GM12878 (cell line): ENCODE measurements around the gene PTPN21. TPM values are rescaled to one million over a fixed set of nuclear protein-coding genes. Genes with fewer than 3 reads are reported as not detected.

Experiments
- ATAC-seq: fragments of 200-7000 bp; cut with Tn5 transposase; 3 replicates; pipeline ENCODE4 v1.9.1; 2020; ENCODE audit warnings: mild to moderate bottlenecking, moderate library complexity
- BruUV-seq: library from RNA; stranded (reverse); fragments of 400-500 nt; replicated peaks from 2 replicates; lab custom pipeline; 2021; lab: Mats Ljungman, UMichigan
- CTCF ChIA-PET: fragments of 300-600 bp; sonication (Branson Sonifier 250); formaldehyde crosslinking; extraction: SDS; loops from one replicate; lab custom pipeline; 2021; ENCODE audit warnings: inconsistent platforms; lab: Yijun Ruan, JAX
- POLR2A ChIA-PET: fragments of 350-600 bp; formaldehyde crosslinking; extraction: SDS; loops from one replicate; lab custom pipeline; 2021; ENCODE audit warnings: inconsistent platforms; lab: Charles Lee
- RAD21 ChIA-PET: fragments of 300-600 bp; sonication (Branson Sonifier 250); formaldehyde crosslinking; loops from one replicate; lab custom pipeline; 2023; ENCODE audit warnings: antibody characterized with exemption; ENCODE audit not compliant: unreplicated experiment; lab: Charles Lee
- SMC1A ChIA-PET: fragments of 300-600 bp; sonication (Branson Sonifier 250); formaldehyde crosslinking; loops from one replicate; lab custom pipeline; 2023; ENCODE audit not compliant: unreplicated experiment, uncharacterized antibody; lab: Charles Lee
- DNase-seq: peaks from one replicate; pipeline ENCODE4 v3.0.0-alpha.2; 2011; ENCODE audit warnings: low read depth, low spot score
- FAIRE-seq: peaks from 3 replicates; lab custom pipeline; 2011; peaks lifted over from hg19 to GRCh38; lab: Jason Lieb, UNC
- H2AFZ ChIP-seq: 2 replicates; pipeline ENCODE4 v1.6.0; 2011; ENCODE audit warnings: low read depth, low read length, control low read depth; ENCODE audit not compliant: control insufficient read depth
- H3K27ac ChIP-seq: 2 replicates; pipeline ENCODE4 v1.5.1; 2011; ENCODE audit warnings: control low read depth; ENCODE audit not compliant: control insufficient read depth, insufficient read depth
- H3K27me3 ChIP-seq, 2 experiments: replicated peaks in 1 of 2; 2 replicates each; pipeline versions ENCODE4 v1.6.0 to v1.6.1; 2011; ENCODE audit warnings: low read length in 1 of 2; ENCODE audit not compliant: control insufficient read depth in 2 of 2, insufficient read depth in 2 of 2
- H3K36me3 ChIP-seq, 2 experiments: 2 replicates each; pipeline ENCODE4 v1.5.1; 2011; ENCODE audit warnings: low read length in 1 of 2; ENCODE audit not compliant: control insufficient read depth in 2 of 2, insufficient read depth in 2 of 2
- H3K4me1 ChIP-seq: 2 replicates; pipeline ENCODE4 v1.6.1; 2011; ENCODE audit warnings: mild to moderate bottlenecking, low read length, moderate library complexity, mixed read lengths; ENCODE audit not compliant: control insufficient read depth, insufficient read depth
- H3K4me2 ChIP-seq: 2 replicates; pipeline ENCODE4 v1.6.0; 2011; ENCODE audit warnings: control low read depth; ENCODE audit not compliant: control insufficient read depth, insufficient read depth
- H3K4me3 ChIP-seq: fragments of 200-600 bp; sonication (generic); 2 replicates; pipeline ENCODE4 v1.5.1; 2016
- H3K79me2 ChIP-seq: 2 replicates; pipeline ENCODE4 v1.6.0; 2011; ENCODE audit warnings: low read length; ENCODE audit not compliant: control insufficient read depth, insufficient read depth
- H3K9ac ChIP-seq: 2 replicates; pipeline ENCODE4 v1.8.0; 2011; ENCODE audit warnings: low read length, control low read depth, mixed read lengths; ENCODE audit not compliant: control insufficient read depth, insufficient read depth
- H3K9me3 ChIP-seq: replicated peaks from 3 replicates; pipeline ENCODE4 v1.5.1; 2011; ENCODE audit warnings: mild to moderate bottlenecking, low read length; ENCODE audit not compliant: control insufficient read depth, insufficient read depth
- H4K20me1 ChIP-seq: 2 replicates; pipeline ENCODE4 v1.6.0; 2011; ENCODE audit not compliant: control insufficient read depth, insufficient read depth
- HDAC2 ChIP-seq: fragments of 200-600 bp; sonication (generic); IDR thresholded peaks from 2 replicates; pipeline ENCODE4 v1.6.1; 2017
- IRF5 ChIP-seq: fragments of 450-650 bp; IDR thresholded peaks from 2 replicates; pipeline ENCODE4 v1.6.1; 2017; ENCODE audit warnings: borderline replicate concordance
- POU2F2 ChIP-seq: IDR thresholded peaks from 3 replicates; pipeline ENCODE4 v1.6.1; 2011; ENCODE audit warnings: low read depth, mild to moderate bottlenecking, low read length, borderline replicate concordance
- REST ChIP-seq: IDR thresholded peaks from 2 replicates; pipeline ENCODE4 v1.6.1; 2012; ENCODE audit warnings: mild to moderate bottlenecking, low read depth, low read length
- SMARCA5 ChIP-seq: fragments of 450-650 bp; IDR thresholded peaks from 2 replicates; pipeline ENCODE4 v1.6.1; 2017; ENCODE audit warnings: mild to moderate bottlenecking
- SPI1 ChIP-seq: IDR thresholded peaks from 2 replicates; pipeline ENCODE4 v1.6.1; 2011; ENCODE audit warnings: low read depth, mild to moderate bottlenecking, low read length, moderate library complexity, borderline replicate concordance; ENCODE audit not compliant: insufficient read depth
- TCF12 ChIP-seq: IDR thresholded peaks from 2 replicates; pipeline ENCODE4 v1.6.1; 2011; ENCODE audit warnings: low read depth, mild to moderate bottlenecking, low read length
- USF2 ChIP-seq: IDR thresholded peaks from 2 replicates; pipeline ENCODE4 v1.6.1; 2011; ENCODE audit warnings: low read depth, low read length, improper control_type of control experiment, borderline replicate concordance
- ZNF622 ChIP-seq: fragments of 450-650 bp; IDR thresholded peaks from 2 replicates; pipeline ENCODE4 v1.6.1; 2017; ENCODE audit warnings: mild to moderate bottlenecking, inconsistent platforms
- WGBS: methylation state at CpG from one replicate; pipeline ENCODE4 v1.1.6; 2016; ENCODE audit warnings: low lambda C conversion rate; ENCODE audit not compliant: insufficient replicate concordance, insufficient coverage; ENCODE audit errors: missing lambda C conversion rate; 5-methylcytosine and 5-hydroxymethylcytosine counted together
- in situ Hi-C: fragments of 300-500 bp; cut with MboI; formaldehyde crosslinking; loops from 9 replicates; pipeline ENCODE4 v1.14.3; 2018; ENCODE audit warnings: mixed read lengths
- intact Hi-C: fragments of 100-400 bp; cut with micrococcal nuclease; formaldehyde crosslinking; loops from one replicate; pipeline ENCODE4 v1.14.2; 2022; ENCODE audit not compliant: unreplicated experiment
- polyA plus RNA-seq, 11 experiments: library from polyadenylated mRNA; depleted of rRNA in 4 of 11; unstranded in 6 of 11; stranded (reverse) in 5 of 11; fragments of >200 nt; fragmentation: Nextera tagmentation in 4 of 11; fragmentation: Illumina TruSeq in 1 of 11; extraction: Ambion mirVana in 4 of 11; extraction: Trizol in 1 of 11; gene quantifications; 1 replicate in 1 of 11; 2 replicates in 10 of 11; pipeline versions ENCODE4 v1.2.1 to v1.2.3, GENCODE V29; 2011 to 2016; ENCODE audit warnings: inconsistent platforms in 2 of 11, missing spikeins in 2 of 11, low read depth in 1 of 11
- total RNA-seq, 4 experiments: library from RNA; depleted of rRNA in 3 of 4; stranded (reverse); fragments of >200 nt in 3 of 4; fragmentation: Illumina TruSeq in 1 of 4; extraction: Trizol in 1 of 4; gene quantifications; 2 replicates each; pipeline versions ENCODE4 v1.2.1 to v1.2.3, GENCODE V29; 2013 to 2021
- TF ChIP-seq, protein P1 (sequence below): fragments of 150-350 bp; IDR thresholded peaks from 2 replicates; pipeline ENCODE4 v1.6.1; 2014; ENCODE audit warnings: mild to moderate bottlenecking, low read depth, low read length

The PTPN21 gene
- total and polyA plus RNA-seq, 10 of the 15 experiments (the other 5 are each of a cell fraction or from before 2014, with no cell fraction given), result 0.01 to 0.23 (median 0.04) TPM; not detected in 3

- ChIA-PET SMC1A (no interaction called here), POLR2A (no interaction called here), CTCF (no interaction called here), RAD21 (no interaction called here)
- Histone ChIP-seq H3K27ac (no peak overlapping the region), H3K9me3 (no peaks in the 10 kb centered on the region), H3K79me2 (no peaks in the 10 kb centered on the region), H2AFZ (no peak overlapping the region), H3K4me2 (no peak overlapping the region), H4K20me1 (no peaks in the 10 kb centered on the region), H3K27me3 (no peaks in the 10 kb centered on the region), H3K9ac (no peak overlapping the region), H3K4me1 (no peaks in the 10 kb centered on the region), H3K4me3 (no peak overlapping the region), H3K36me3 (peaks cover 0 to 9% of the 10 kb centered on the region in 2 experiments; a peak in 1 of 4 replicates)
- DNase-seq, result no peak
- intact Hi-C loops, result no loop called here
- in situ Hi-C loops, result no loop called here
- BruUV-seq, result no TSS peak
- ATAC-seq, result no peak
- no peak for TF ChIP-seq POU2F2
- no peak for TF ChIP-seq TCF12
- no peak for TF ChIP-seq HDAC2
- TF ChIP-seq REST, result no peak
- TF ChIP-seq, protein P1, sequence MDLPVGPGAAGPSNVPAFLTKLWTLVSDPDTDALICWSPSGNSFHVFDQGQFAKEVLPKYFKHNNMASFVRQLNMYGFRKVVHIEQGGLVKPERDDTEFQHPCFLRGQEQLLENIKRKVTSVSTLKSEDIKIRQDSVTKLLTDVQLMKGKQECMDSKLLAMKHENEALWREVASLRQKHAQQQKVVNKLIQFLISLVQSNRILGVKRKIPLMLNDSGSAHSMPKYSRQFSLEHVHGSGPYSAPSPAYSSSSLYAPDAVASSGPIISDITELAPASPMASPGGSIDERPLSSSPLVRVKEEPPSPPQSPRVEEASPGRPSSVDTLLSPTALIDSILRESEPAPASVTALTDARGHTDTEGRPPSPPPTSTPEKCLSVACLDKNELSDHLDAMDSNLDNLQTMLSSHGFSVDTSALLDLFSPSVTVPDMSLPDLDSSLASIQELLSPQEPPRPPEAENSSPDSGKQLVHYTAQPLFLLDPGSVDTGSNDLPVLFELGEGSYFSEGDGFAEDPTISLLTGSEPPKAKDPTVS, result no peak
- TF ChIP-seq USF2, result no peak
- no peak for TF ChIP-seq SMARCA5
- no peak for TF ChIP-seq ZNF622
- TF ChIP-seq IRF5, result no peak
- TF ChIP-seq SPI1, result no peak
- 99% methylated on average over 5 of the region's 5 CpGs for WGBS
- no peak for FAIRE-seq
Observed at GRCh38 chr14:88588081-88588480, 33.3 kb upstream of the PTPN21 start.
